A673 (cell line): ENCODE data around the gene ITIH5. TPM values are rescaled to one million over a fixed set of nuclear protein-coding genes. Genes with fewer than 3 reads are reported as not detected.

ENCODE experiments used
- BruUV-seq: library from RNA; stranded (reverse); fragments of 400-500 nt; replicated peaks from 2 replicates; lab custom pipeline; 2021; lab: Mats Ljungman, UMichigan
- CTCF ChIA-PET: fragments of 300-600 bp; sonication (Branson Sonifier 250); formaldehyde crosslinking; loops from one replicate; lab custom pipeline; 2022; ENCODE audit warnings: antibody characterized with exemption; lab: Charles Lee
- POLR2A ChIA-PET: fragments of 300-600 bp; sonication (Branson Sonifier 250); formaldehyde crosslinking; loops from one replicate; lab custom pipeline; 2022; ENCODE audit warnings: antibody characterized with exemption; ENCODE audit not compliant: low non-redundant PET; lab: Charles Lee
- DNase-seq: peaks from one replicate; pipeline ENCODE4 v3.0.0-alpha.2; 2015; ENCODE audit warnings: low spot score
- H3K27ac ChIP-seq: fragments of 200-600 bp; sonication (generic); 2 replicates; pipeline ENCODE4 v1.5.1; 2016; ENCODE audit warnings: mixed run types, low read depth, mild to moderate bottlenecking, mixed read lengths, antibody characterized with exemption, low read length; ENCODE audit not compliant: poor library complexity, severe bottlenecking
- H3K27me3 ChIP-seq: fragments of 200-600 bp; sonication (generic); replicated peaks from 2 replicates; pipeline ENCODE4 v1.6.1; 2017; ENCODE audit warnings: mixed run types, low read depth, mild to moderate bottlenecking, mixed read lengths, antibody characterized with exemption, low read length; ENCODE audit not compliant: insufficient read depth, poor library complexity
- H3K36me3 ChIP-seq: fragments of 200-600 bp; sonication (generic); 2 replicates; pipeline ENCODE4 v1.6.1; 2016; ENCODE audit warnings: mixed run types, mild to moderate bottlenecking, mixed read lengths, antibody characterized with exemption, low read length; ENCODE audit not compliant: insufficient read depth, poor library complexity, severe bottlenecking
- H3K4me1 ChIP-seq: fragments of 200-600 bp; sonication (generic); 2 replicates; pipeline ENCODE4 v1.6.1; 2017; ENCODE audit warnings: mixed run types, mild to moderate bottlenecking, mixed read lengths, antibody characterized with exemption, low read length; ENCODE audit not compliant: insufficient read depth, poor library complexity, severe bottlenecking
- H3K4me3 ChIP-seq: fragments of 200-600 bp; sonication (generic); 2 replicates; pipeline ENCODE4 v1.5.1; 2016; ENCODE audit warnings: low read depth, mixed run types, mild to moderate bottlenecking, mixed read lengths, low read length; ENCODE audit not compliant: poor library complexity, severe bottlenecking
- H3K9me3 ChIP-seq: fragments of 200-600 bp; sonication (generic); 2 replicates; pipeline ENCODE4 v1.6.1; 2016; ENCODE audit warnings: mixed run types, low read depth, mild to moderate bottlenecking, mixed read lengths, antibody characterized with exemption, low read length; ENCODE audit not compliant: poor library complexity, severe bottlenecking
- CTCF ChIP-seq: fragments of 300-800, 200-600 bp; sonication (generic); conservative IDR thresholded peaks from 2 replicates; pipeline ENCODE4 v1.5.1; 2017; ENCODE audit warnings: low read depth, mild to moderate bottlenecking, antibody characterized with exemption, low read length, moderate library complexity, mixed read lengths
- EZH2 ChIP-seq: fragments of 200-600 bp; sonication (generic); IDR thresholded peaks from 2 replicates; pipeline ENCODE4 v1.6.1; 2017; ENCODE audit warnings: borderline replicate concordance, low read depth, mild to moderate bottlenecking, mixed read lengths, antibody characterized with exemption, low read length; ENCODE audit not compliant: poor library complexity, severe bottlenecking
- intact Hi-C: fragments of 100-400 bp; cut with micrococcal nuclease; formaldehyde crosslinking; loops from one replicate; pipeline ENCODE4 v1.10.0; 2022; ENCODE audit not compliant: unreplicated experiment
- total RNA-seq: library from RNA; stranded (reverse); gene quantifications from 2 replicates; pipeline ENCODE4 v1.2.3, GENCODE V29; 2021

The ITIH5 gene
- total RNA-seq, 1 experiment from 2014 or later = not detected

DNA sequence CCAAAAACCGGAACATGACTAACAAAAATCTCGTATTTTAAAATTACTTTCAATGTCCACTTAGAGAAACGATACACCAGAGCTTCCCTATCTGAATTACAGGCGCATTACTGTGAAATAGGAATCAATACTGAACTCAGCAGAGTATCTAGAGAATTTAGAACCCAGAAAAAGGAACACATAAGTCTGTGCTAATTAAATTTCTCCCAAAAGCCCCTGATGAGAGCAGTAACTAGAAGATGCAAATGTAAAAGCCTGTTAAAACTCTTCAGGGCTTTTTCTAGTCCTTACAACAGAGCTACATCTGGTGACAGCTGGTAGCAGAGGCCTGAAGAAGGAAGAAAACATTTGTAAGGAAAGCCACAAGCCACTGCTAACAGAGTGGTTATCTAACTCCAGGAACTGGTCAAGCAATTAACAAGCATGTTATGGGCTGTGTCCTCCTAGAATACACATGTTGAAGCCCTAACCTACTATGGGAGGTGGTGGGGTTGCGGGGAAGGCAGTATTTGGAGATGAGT lies 24.2 kb downstream of the ITIH5 start:
- ChIA-PET CTCF (no interaction called here), POLR2A (no interaction called here)
- peaks cover 74% of the 10 kb centered on the region for H3K27me3 ChIP-seq
- no peaks in the 10 kb centered on the region for H3K4me1 ChIP-seq
- intact Hi-C loops = no loop called here
- no TSS peak for BruUV-seq
- H3K27ac ChIP-seq = no peak overlapping the region
- no peak overlapping the region for H3K4me3 ChIP-seq
- no peak for TF ChIP-seq EZH2
- no peak for DNase-seq
- no peaks in the 10 kb centered on the region for H3K36me3 ChIP-seq
- peaks cover 5% of the 10 kb centered on the region for H3K9me3 ChIP-seq

GRCh38 chr10:7635408-7636125 lies 31.2 kb downstream of the ITIH5 start:
- Histone ChIP-seq H3K27me3 (peaks cover 49% of the 10 kb centered on the region), H3K4me3 (no peak overlapping the region), H3K9me3 (peaks cover 5% of the 10 kb centered on the region), H3K27ac (no peak overlapping the region), H3K36me3 (no peaks in the 10 kb centered on the region), H3K4me1 (no peaks in the 10 kb centered on the region)
- BruUV-seq = no TSS peak
- TF ChIP-seq CTCF (no peak), EZH2 (no peak)
- no peak for DNase-seq
- ChIA-PET CTCF (interaction anchor here (0.6 kb wide), 1 partner anchor 81 kb away, joined by 8 read pairs; no protein-coding TSS in a partner anchor), POLR2A (no interaction called here)
- intact Hi-C loops = no loop called here

GRCh38 chr10:7634142-7634894 lies 32.4 kb downstream of the ITIH5 start:
- Histone ChIP-seq H3K36me3 (no peaks in the 10 kb centered on the region), H3K4me3 (no peak overlapping the region), H3K4me1 (no peaks in the 10 kb centered on the region), H3K27ac (no peak overlapping the region), H3K9me3 (peaks cover 5% of the 10 kb centered on the region), H3K27me3 (peaks cover 46% of the 10 kb centered on the region)
- BruUV-seq = no TSS peak
- TF ChIP-seq CTCF = no peak
- TF ChIP-seq EZH2 = no peak
- CTCF ChIA-PET = interaction anchor here (0.6 kb wide), 1 partner anchor 82 kb away, joined by 8 read pairs; no protein-coding TSS in a partner anchor
- DNase-seq = no peak
- POLR2A ChIA-PET = interaction anchor here (0.6 kb wide), 1 partner anchor 306 kb away, joined by 3 read pairs; no protein-coding TSS in a partner anchor
- intact Hi-C loops = no loop called here
